ENCODE data around the gene WDR7. TPM values are rescaled to one million over a fixed set of nuclear protein-coding genes. Genes with fewer than 3 reads are reported as not detected.

WDR7 gene
- total RNA-seq, 4 donors from 2014 or later = 22.6 to 39.0 (median 31.2) TPM

DNA sequence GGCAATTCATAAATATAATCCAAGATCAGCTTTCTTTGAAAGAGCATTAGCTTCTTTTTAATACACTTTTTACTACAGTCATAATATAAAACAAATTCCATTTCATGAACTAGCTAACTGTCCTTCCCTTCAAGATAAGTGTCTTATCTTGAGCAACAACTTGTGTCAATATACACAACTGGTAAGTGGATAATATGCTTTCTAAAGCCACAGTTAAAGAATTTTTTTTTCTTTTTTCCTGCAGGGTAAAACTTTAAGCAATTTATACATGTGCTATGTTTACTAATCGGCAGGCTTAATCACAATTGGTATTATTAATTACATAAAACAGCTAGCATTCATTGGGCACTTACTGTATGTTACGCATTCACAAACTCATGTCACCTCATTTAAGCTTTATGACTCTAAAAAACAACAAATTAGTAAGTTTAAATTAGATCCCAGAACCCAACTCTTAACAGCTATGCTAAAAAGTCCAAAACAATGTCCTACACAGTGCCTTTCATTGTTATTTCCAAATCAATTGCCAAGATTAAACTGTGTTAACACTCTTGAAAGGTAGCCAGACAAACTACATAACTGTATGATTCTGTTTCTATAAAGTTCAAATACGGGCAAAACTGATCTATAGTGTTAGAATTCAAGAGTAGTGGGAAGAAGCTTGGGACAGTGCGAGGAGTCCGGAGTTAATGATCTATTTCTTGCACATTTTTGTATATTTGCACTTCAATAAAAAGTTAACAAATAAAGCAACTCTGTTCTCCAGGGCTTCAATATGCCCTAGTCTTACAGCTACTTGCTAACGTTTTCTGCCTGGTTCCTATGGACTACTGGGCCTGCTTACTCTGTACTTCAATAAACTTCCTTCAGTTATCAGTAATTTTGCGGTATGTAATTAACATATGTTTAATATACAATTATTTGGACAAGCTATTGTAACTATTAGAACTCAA lies 18.8 kb upstream of the WDR7 start:
- H3K4me3 ChIP-seq = no peak overlapping the region
- peaks cover 0 to 7% (median 3%) of the 10 kb centered on the region in 3 donors for H3K36me3 ChIP-seq
- H3K27ac ChIP-seq = no peak overlapping the region
- no peak for TF ChIP-seq POLR2A (IDR thresholded peaks at IDR 0.05)
- TF ChIP-seq, protein P1, sequence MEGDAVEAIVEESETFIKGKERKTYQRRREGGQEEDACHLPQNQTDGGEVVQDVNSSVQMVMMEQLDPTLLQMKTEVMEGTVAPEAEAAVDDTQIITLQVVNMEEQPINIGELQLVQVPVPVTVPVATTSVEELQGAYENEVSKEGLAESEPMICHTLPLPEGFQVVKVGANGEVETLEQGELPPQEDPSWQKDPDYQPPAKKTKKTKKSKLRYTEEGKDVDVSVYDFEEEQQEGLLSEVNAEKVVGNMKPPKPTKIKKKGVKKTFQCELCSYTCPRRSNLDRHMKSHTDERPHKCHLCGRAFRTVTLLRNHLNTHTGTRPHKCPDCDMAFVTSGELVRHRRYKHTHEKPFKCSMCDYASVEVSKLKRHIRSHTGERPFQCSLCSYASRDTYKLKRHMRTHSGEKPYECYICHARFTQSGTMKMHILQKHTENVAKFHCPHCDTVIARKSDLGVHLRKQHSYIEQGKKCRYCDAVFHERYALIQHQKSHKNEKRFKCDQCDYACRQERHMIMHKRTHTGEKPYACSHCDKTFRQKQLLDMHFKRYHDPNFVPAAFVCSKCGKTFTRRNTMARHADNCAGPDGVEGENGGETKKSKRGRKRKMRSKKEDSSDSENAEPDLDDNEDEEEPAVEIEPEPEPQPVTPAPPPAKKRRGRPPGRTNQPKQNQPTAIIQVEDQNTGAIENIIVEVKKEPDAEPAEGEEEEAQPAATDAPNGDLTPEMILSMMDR (IDR thresholded peaks at IDR 0.05) = no peak
- no peak for TF ChIP-seq EP300 (IDR thresholded peaks at IDR 0.05)
- no peaks in the 10 kb centered on the region for H3K9me3 ChIP-seq
- 73 to 76% methylated on average over 7 of the region's 7 CpGs for WGBS, 2 donors
- no peaks in the 10 kb centered on the region for H3K27me3 ChIP-seq
- no peak for DNase-seq (ENCODE audit: low spot score in 2 of 2)
- H3K4me1 ChIP-seq = peaks cover 0 to 54% (median 18%) of the 10 kb centered on the region in 4 donors

DNA sequence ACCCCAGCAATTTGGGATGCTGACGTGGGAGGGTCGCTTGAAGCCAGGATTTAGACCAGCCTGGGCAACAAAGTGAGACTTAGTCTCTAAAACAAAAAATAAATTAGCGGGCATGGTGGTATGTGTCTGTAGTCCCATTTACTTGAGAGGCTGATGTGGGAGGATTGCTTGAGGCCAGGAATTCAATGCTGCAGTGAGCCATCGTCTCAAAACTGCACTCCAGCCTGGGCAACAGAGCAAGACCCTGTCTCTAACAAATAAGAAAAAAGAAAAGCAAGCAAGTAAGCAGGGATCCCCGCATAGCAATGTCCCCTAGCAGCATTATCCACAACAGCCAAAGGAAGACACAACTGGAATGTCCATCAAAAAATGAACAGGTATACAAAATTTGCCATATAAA lies 16.2 kb upstream of the WDR7 start:
- H3K4me3 ChIP-seq = no peak overlapping the region
- DNase-seq (ENCODE audit: low spot score in 2 of 2) = no peak
- no peak overlapping the region for H3K27ac ChIP-seq
- H3K4me1 ChIP-seq = peaks cover 0 to 44% (median 21%) of the 10 kb centered on the region in 4 donors
- TF ChIP-seq, protein P1 (IDR thresholded peaks at IDR 0.05) = no peak
- no peak for TF ChIP-seq POLR2A (IDR thresholded peaks at IDR 0.05)
- no peak for TF ChIP-seq EP300 (IDR thresholded peaks at IDR 0.05)
- WGBS, 2 donors = 87 to 94% methylated on average over 5 of the region's 5 CpGs
- H3K36me3 ChIP-seq = peaks cover 0 to 3% (median 0%) of the 10 kb centered on the region in 3 donors
- H3K27me3 ChIP-seq = no peaks in the 10 kb centered on the region
- H3K9me3 ChIP-seq = no peaks in the 10 kb centered on the region

DNA sequence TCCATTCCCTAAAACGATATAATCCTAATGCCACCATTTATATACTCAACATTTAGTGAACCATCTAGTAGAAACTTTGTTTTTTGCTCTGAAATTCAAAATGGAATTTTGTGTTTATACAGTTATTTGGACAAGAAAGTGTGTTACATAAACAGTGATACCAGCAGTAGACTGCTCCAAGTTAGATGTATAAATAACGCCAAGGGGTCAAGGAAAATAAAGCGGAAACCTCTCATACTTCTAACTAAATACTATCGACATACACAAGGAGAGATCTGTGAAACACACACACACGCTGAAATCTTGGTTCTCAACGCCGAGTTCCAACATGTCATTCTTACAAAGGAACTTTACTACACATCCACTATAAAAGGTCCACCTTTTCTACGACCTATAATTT lies 14.0 kb upstream of the WDR7 start:
- H3K4me3 ChIP-seq = peak overlapping the region; percentile 80 to 98 (median 96)
- no peaks in the 10 kb centered on the region for H3K27me3 ChIP-seq
- H3K4me1 ChIP-seq = peaks cover 0 to 36% (median 21%) of the 10 kb centered on the region in 4 donors
- H3K27ac ChIP-seq = peak overlapping the region in 3 of 4 donors; percentile 97 to 99 (median 98)
- no peaks in the 10 kb centered on the region for H3K9me3 ChIP-seq
- 7 to 10% methylated on average over 8 of the region's 8 CpGs for WGBS, 2 donors
- TF ChIP-seq EP300 (IDR thresholded peaks at IDR 0.05) = no peak
- no peak for TF ChIP-seq POLR2A (IDR thresholded peaks at IDR 0.05)
- TF ChIP-seq, protein P1 (IDR thresholded peaks at IDR 0.05) = no peak
- DNase-seq (ENCODE audit: low spot score in 2 of 2) = no peak
- peaks cover 0 to 3% (median 0%) of the 10 kb centered on the region in 3 donors for H3K36me3 ChIP-seq

DNA sequence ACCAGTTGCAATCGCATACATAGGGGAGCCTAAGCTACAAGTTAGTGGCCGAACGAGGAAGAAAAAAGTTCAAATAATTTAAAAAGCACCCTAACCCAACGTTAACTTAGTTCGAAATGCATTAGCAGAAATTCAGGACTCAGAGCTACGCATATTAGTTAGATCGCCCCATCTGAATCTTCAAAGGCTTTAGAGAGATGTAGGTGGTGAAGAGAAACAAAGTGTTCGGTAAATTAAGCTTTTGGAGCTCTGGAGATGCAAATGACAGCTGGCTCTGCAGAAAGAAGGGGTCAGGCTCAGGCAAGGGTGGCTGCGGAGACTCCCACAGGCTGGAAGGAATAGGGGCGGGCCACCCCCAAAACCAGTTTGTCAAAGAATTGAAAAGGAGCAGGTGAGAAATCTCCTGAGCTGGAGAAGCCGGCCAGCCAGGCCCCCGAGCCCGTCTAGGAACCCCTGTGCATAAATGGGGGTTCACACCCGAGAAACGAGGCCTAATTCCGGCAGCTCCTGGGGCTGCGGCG lies 13.4 kb upstream of the WDR7 start:
- 0 to 1% methylated on average over 18 of the region's 18 CpGs for WGBS, 2 donors
- TF ChIP-seq POLR2A (IDR thresholded peaks at IDR 0.05) = no peak
- TF ChIP-seq, protein P1 (IDR thresholded peaks at IDR 0.05) = no peak
- no peak for TF ChIP-seq EP300 (IDR thresholded peaks at IDR 0.05)
- H3K4me1 ChIP-seq = peaks cover 0 to 36% (median 21%) of the 10 kb centered on the region in 4 donors
- no peaks in the 10 kb centered on the region for H3K9me3 ChIP-seq
- no peak for DNase-seq (ENCODE audit: low spot score in 2 of 2)
- H3K27me3 ChIP-seq = no peaks in the 10 kb centered on the region
- peak overlapping the region; percentile 80 to 98 (median 96) for H3K4me3 ChIP-seq
- peak overlapping the region; percentile 93 to 99 (median 98) for H3K27ac ChIP-seq
- peaks cover 0 to 3% (median 0%) of the 10 kb centered on the region in 3 donors for H3K36me3 ChIP-seq
